Lung (tissue), 12 donors: ENCODE measurements around the gene VOPP1. TPM values are rescaled to one million over a fixed set of nuclear protein-coding genes. Genes with fewer than 3 reads are reported as not detected.

Experiments
- ATAC-seq: fragments of 200-7000 bp; cut with Tn5 transposase; one replicate; pipeline ENCODE4 v1.9.1; 2020; ENCODE audit warnings: moderate number of reproducible peaks; ENCODE audit not compliant: insufficient read depth, low FRiP score
- DNase-seq, 3 donors: peaks; one replicate each; pipeline ENCODE4 v3.0.0-alpha.2; 2013 to 2017
- H3K27ac ChIP-seq, 2 donors: one replicate each; pipeline ENCODE4 v1.5.1; 2013; ENCODE audit warnings: mild to moderate bottlenecking in 2 of 2, moderate library complexity in 2 of 2, control low read depth in 1 of 2, inconsistent platforms in 1 of 2, low read depth in 1 of 2, low read length in 1 of 2
- H3K27me3 ChIP-seq, 3 donors: one replicate each; pipeline ENCODE4 v1.5.1; 2013; ENCODE audit warnings: low read length in 2 of 3; ENCODE audit not compliant: control insufficient read depth in 3 of 3, insufficient read depth in 3 of 3
- H3K36me3 ChIP-seq, 4 donors: one replicate each; pipeline ENCODE4 v1.5.1; 2013; ENCODE audit warnings: low read length in 4 of 4, mild to moderate bottlenecking in 1 of 4, moderate library complexity in 1 of 4; ENCODE audit not compliant: control insufficient read depth in 4 of 4, insufficient read depth in 4 of 4
- H3K4me1 ChIP-seq, 5 donors: one replicate each; pipeline ENCODE4 v1.5.1; 2013; ENCODE audit warnings: low read length in 5 of 5, mild to moderate bottlenecking in 2 of 5, moderate library complexity in 1 of 5; ENCODE audit not compliant: control insufficient read depth in 5 of 5, insufficient read depth in 5 of 5
- H3K4me3 ChIP-seq: one replicate; pipeline ENCODE4 v1.5.1; 2013; ENCODE audit warnings: mild to moderate bottlenecking, control low read depth, moderate library complexity
- H3K9ac ChIP-seq, 2 donors: one replicate each; pipeline ENCODE4 v1.5.1; 2013; ENCODE audit warnings: low read length in 2 of 2, control low read depth in 1 of 2; ENCODE audit not compliant: insufficient read depth in 1 of 2
- H3K9me3 ChIP-seq, 4 donors: one replicate each; pipeline ENCODE4 v1.5.1; 2013; ENCODE audit warnings: low read length in 3 of 4, mild to moderate bottlenecking in 1 of 4, moderate library complexity in 1 of 4; ENCODE audit not compliant: control insufficient read depth in 4 of 4, insufficient read depth in 3 of 4
- WGBS, 2 donors: extraction: QIAGEN DNeasy Blood & Tissue Kit; methylation state at CpG; one replicate each; pipeline ENCODE4 v1.1.7; 2013; 5-methylcytosine and 5-hydroxymethylcytosine counted together
- polyA plus RNA-seq, 2 donors: library from polyadenylated mRNA; stranded (reverse); fragments of 200-250 nt; gene quantifications; one replicate each; pipeline ENCODE4 v1.2.1, GENCODE V29; 2013
- total RNA-seq, 2 donors: library from RNA; depleted of rRNA in 1 of 2; stranded (reverse); fragments of >200 nt in 1 of 2; gene quantifications; one replicate each; pipeline ENCODE4 v1.2.1, GENCODE V29; 2014 to 2021
- TF ChIP-seq, protein P1 (sequence below): IDR thresholded peaks from 2 replicates; pipeline ENCODE4 v1.5.1; 2012; ENCODE audit warnings: mild to moderate bottlenecking; ENCODE audit errors: control extremely low read depth, extremely low read depth
- donor health status: control.
- donor health status: control.
- donor health status: Bipolar disorder and iron deficiency.
- donor health status: healthy.
- donor health status: DM: yes; HTN: yes; CAD: no.

VOPP1 gene
- total and polyA plus RNA-seq, 4 donors = 25.8 to 64.0 (median 38.0) TPM

- Histone ChIP-seq H3K9ac (no peak overlapping the region), H3K4me3 (no peak overlapping the region), H3K27me3 (no peaks in the 10 kb centered on the region), H3K27ac (no peak overlapping the region), H3K9me3 (no peaks in the 10 kb centered on the region), H3K4me1 (peaks cover 4 to 16% (median 6%) of the 10 kb centered on the region in 5 donors), H3K36me3 (no peaks in the 10 kb centered on the region)
- TF ChIP-seq, protein P1, sequence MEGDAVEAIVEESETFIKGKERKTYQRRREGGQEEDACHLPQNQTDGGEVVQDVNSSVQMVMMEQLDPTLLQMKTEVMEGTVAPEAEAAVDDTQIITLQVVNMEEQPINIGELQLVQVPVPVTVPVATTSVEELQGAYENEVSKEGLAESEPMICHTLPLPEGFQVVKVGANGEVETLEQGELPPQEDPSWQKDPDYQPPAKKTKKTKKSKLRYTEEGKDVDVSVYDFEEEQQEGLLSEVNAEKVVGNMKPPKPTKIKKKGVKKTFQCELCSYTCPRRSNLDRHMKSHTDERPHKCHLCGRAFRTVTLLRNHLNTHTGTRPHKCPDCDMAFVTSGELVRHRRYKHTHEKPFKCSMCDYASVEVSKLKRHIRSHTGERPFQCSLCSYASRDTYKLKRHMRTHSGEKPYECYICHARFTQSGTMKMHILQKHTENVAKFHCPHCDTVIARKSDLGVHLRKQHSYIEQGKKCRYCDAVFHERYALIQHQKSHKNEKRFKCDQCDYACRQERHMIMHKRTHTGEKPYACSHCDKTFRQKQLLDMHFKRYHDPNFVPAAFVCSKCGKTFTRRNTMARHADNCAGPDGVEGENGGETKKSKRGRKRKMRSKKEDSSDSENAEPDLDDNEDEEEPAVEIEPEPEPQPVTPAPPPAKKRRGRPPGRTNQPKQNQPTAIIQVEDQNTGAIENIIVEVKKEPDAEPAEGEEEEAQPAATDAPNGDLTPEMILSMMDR = no peak
- DNase-seq (no peak), ATAC-seq (no peak)
- WGBS, 2 donors = 79 to 84% methylated on average over 9 of the region's 9 CpGs
These were observed 2.8 kb upstream of the VOPP1 start for GRCh38 chr7:55575098-55575497.

DNA sequence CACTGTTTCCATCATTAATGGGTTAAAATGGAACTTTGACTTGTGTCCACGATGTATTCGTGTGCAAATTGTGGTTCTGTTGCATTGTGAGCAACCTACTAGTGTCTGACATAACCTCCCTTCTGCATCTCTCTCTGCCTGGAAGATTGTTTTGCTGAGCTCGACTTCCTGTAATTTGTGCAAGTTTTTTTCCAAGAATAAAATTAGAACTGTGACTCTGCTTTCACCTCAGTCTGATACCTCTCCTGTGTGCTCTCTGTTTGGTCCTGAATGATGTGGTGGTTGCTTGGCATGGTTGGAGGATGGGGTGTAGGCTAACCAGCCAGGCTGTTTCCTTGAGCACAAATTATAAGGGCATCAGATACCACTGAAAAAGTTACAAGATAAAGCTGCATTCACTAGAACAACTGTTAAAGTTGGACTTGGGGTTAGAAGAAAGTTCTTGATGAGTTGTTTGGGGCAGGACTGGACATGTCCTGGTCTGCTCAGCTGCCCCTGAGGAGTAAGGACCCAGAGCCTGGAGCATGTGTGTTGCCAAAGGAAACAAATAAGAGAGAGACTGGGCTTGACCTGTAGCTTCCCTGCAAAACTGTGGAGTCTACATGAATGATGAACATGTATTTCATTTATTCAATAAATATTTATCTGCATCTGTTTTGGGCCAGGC, 1.9 kb upstream of the VOPP1 start:
- TF ChIP-seq, protein P1 = no peak
- Histone ChIP-seq H3K9ac (peak overlapping the region in 1 of 2 donors; percentile 28), H3K4me1 (peaks cover 5 to 18% (median 6%) of the 10 kb centered on the region in 5 donors), H3K36me3 (no peaks in the 10 kb centered on the region), H3K9me3 (no peaks in the 10 kb centered on the region), H3K27me3 (no peaks in the 10 kb centered on the region), H3K4me3 (no peak overlapping the region), H3K27ac (peak overlapping the region in 1 of 2 donors; percentile 47)
- 7 to 18% methylated on average over 3 of the region's 3 CpGs for WGBS, 2 donors
- ATAC-seq (no peak), DNase-seq (no peak)

DNA sequence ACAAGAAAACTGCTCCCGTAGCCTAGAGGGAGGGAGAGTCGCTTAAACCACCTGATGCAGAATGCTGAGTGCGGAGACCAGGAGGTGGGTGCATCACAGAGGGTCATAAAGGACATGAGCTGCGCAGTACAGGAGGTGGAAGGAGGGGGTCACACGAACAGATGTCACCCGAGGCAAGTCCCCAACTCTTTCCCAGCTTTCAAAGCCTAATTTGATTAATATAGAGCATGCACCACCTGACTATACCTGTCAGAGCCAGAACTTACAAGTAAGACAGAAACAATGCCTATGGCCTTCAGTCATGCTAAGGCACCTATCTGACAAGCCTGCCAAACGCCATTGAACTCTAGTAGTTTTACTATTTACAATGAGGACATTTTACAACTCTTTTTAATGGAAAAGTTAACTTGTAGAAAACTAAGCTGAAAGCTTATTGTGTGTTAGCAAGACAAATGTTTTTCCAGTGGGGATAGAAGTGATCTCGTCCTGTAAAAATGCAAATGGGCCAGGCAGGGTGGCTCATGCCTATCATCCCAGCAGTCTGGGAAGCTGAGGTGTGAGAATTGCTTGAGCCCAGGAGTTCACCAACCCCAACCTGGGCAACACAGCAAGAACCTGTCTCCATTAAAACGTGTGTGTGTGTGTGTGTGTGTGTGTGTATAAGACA, 1.1 kb upstream of the VOPP1 start:
- DNase-seq = no peak
- no peak for ATAC-seq
- Histone ChIP-seq H3K36me3 (no peaks in the 10 kb centered on the region), H3K4me3 (no peak overlapping the region), H3K9me3 (no peaks in the 10 kb centered on the region), H3K27ac (peak overlapping the region in 1 of 2 donors; percentile 81), H3K27me3 (no peaks in the 10 kb centered on the region), H3K4me1 (peaks cover 5 to 22% (median 7%) of the 10 kb centered on the region in 5 donors), H3K9ac (peak overlapping the region in 1 of 2 donors; percentile 43)
- 52 to 58% methylated on average over 9 of the region's 9 CpGs for WGBS, 2 donors
- TF ChIP-seq, protein P1 = no peak
